Measurements from ENCODE around the gene TGFA. TPM values are rescaled to one million over a fixed set of nuclear protein-coding genes. Genes with fewer than 3 reads are reported as not detected.

Gene TGFA
- total and polyA plus RNA-seq, 7 donors: 0.33 to 12.7 (median 3.1) TPM; not detected in 1

DNA sequence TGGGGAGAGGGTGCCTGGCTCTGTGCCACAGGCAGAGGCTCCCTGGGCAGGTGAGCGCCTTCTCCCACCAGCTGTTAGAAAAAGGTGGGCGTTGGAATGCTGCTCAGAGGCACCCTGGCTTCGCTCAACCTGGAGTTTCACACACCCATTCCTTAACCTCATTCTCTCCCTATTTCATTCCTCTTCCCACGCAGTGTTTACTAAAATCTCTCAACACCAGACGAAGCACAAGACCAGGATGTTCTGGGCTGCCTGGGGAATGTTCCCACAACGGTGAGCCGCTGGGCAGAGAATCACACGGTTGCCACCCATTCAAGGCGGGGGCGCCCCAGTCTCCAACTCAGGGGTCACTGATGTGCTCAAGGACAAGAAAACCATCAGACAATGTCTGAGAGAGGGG lies 64.5 kb downstream of the TGFA start:
- H3K4me3 ChIP-seq: no peak overlapping the region
- no peak for DNase-seq
- no peak overlapping the region for H3K27ac ChIP-seq
- H3K9me3 ChIP-seq: no peaks in the 10 kb centered on the region
- no peaks in the 10 kb centered on the region for H3K36me3 ChIP-seq
- WGBS, 2 donors: 86 to 93% methylated on average over 10 of the region's 10 CpGs
- H3K4me1 ChIP-seq: no peaks in the 10 kb centered on the region
- intact Hi-C loops (cut with DNase I): no loop called here
- H3K27me3 ChIP-seq: no peaks in the 10 kb centered on the region
- TF ChIP-seq EP300 (IDR thresholded peaks at IDR 0.05): no peak
- no peak for TF ChIP-seq CTCF (IDR thresholded peaks at IDR 0.05)
- no peak for TF ChIP-seq POLR2AphosphoS5 (IDR thresholded peaks at IDR 0.05)
- TF ChIP-seq POLR2A (IDR thresholded peaks at IDR 0.05): no peak

- H3K27ac ChIP-seq: no peak overlapping the region
- DNase-seq: no peak
- peaks cover 0 to 4% (median 0%) of the 10 kb centered on the region in 4 donors for H3K9me3 ChIP-seq
- no peak for TF ChIP-seq POLR2A (IDR thresholded peaks at IDR 0.05)
- TF ChIP-seq POLR2AphosphoS5 (IDR thresholded peaks at IDR 0.05): no peak
- TF ChIP-seq EP300 (IDR thresholded peaks at IDR 0.05): no peak
- no peak for TF ChIP-seq CTCF (IDR thresholded peaks at IDR 0.05)
- intact Hi-C loops (cut with DNase I): no loop called here
- WGBS, 2 donors: 92 to 98% methylated on average over 1 of the region's 1 CpG
- H3K4me3 ChIP-seq: no peak overlapping the region
- no peaks in the 10 kb centered on the region for H3K36me3 ChIP-seq
- peaks cover 0 to 21% (median 17%) of the 10 kb centered on the region in 4 donors for H3K4me1 ChIP-seq
- H3K27me3 ChIP-seq: no peaks in the 10 kb centered on the region
Measured at GRCh38 chr2:70484086-70484485, 69.5 kb downstream of the TGFA start.

DNA sequence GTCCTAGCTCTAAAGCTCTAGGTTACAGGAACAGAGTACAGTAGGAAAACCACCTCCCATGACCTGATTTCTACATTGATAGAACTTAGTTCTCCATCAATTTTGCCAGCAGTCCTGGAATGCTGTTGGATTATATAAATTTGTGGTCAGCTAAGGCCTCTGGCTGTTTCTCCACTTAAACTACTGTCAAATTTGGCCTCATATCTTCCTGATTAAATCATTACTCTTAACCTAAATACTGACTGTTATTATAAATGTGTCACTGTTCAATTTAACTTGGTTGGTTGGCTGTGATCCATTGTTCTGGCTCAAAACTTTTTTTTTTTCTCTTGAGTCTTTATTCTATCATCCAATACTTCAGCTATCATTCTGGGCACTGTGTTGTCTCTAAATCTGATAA lies 71.2 kb downstream of the TGFA start:
- Histone ChIP-seq H3K4me3 (no peak overlapping the region), H3K27me3 (no peaks in the 10 kb centered on the region), H3K4me1 (peaks cover 0 to 21% (median 17%) of the 10 kb centered on the region in 4 donors), H3K27ac (no peak overlapping the region), H3K36me3 (no peaks in the 10 kb centered on the region), H3K9me3 (peaks cover 0 to 4% (median 0%) of the 10 kb centered on the region in 4 donors)
- DNase-seq: no peak
- intact Hi-C loops (cut with DNase I): no loop called here
- TF ChIP-seq EP300 (IDR thresholded peaks at IDR 0.05): no peak
- TF ChIP-seq CTCF (IDR thresholded peaks at IDR 0.05): no peak
- no peak for TF ChIP-seq POLR2AphosphoS5 (IDR thresholded peaks at IDR 0.05)
- TF ChIP-seq POLR2A (IDR thresholded peaks at IDR 0.05): no peak

GRCh38 chr2:70480468-70480867 lies 73.2 kb downstream of the TGFA start:
- H3K9me3 ChIP-seq: peaks cover 0 to 4% (median 0%) of the 10 kb centered on the region in 4 donors
- intact Hi-C loops (cut with DNase I): no loop called here
- no peak overlapping the region for H3K4me3 ChIP-seq
- DNase-seq: no peak
- H3K36me3 ChIP-seq: no peaks in the 10 kb centered on the region
- H3K27me3 ChIP-seq: no peaks in the 10 kb centered on the region
- peaks cover 0 to 21% (median 17%) of the 10 kb centered on the region in 4 donors for H3K4me1 ChIP-seq
- TF ChIP-seq CTCF (IDR thresholded peaks at IDR 0.05): no peak
- TF ChIP-seq EP300 (IDR thresholded peaks at IDR 0.05): no peak
- no peak for TF ChIP-seq POLR2AphosphoS5 (IDR thresholded peaks at IDR 0.05)
- TF ChIP-seq POLR2A (IDR thresholded peaks at IDR 0.05): no peak
- H3K27ac ChIP-seq: no peak overlapping the region
- WGBS, 2 donors: 81 to 88% methylated on average over 5 of the region's 5 CpGs

GRCh38 chr2:70479816-70480215 lies 73.8 kb downstream of the TGFA start:
- WGBS, 2 donors: 87 to 90% methylated on average over 3 of the region's 3 CpGs
- no peak for TF ChIP-seq EP300 (IDR thresholded peaks at IDR 0.05)
- no peak for TF ChIP-seq POLR2A (IDR thresholded peaks at IDR 0.05)
- TF ChIP-seq POLR2AphosphoS5 (IDR thresholded peaks at IDR 0.05): no peak
- TF ChIP-seq CTCF (IDR thresholded peaks at IDR 0.05): no peak
- H3K4me1 ChIP-seq: peaks cover 0 to 21% (median 17%) of the 10 kb centered on the region in 4 donors
- H3K4me3 ChIP-seq: no peak overlapping the region
- H3K9me3 ChIP-seq: peaks cover 0 to 4% (median 0%) of the 10 kb centered on the region in 4 donors
- no peaks in the 10 kb centered on the region for H3K27me3 ChIP-seq
- no peak for DNase-seq
- no peaks in the 10 kb centered on the region for H3K36me3 ChIP-seq
- intact Hi-C loops (cut with DNase I): no loop called here
- H3K27ac ChIP-seq: no peak overlapping the region
